IPS-15b (cell line): ENCODE data around the gene NHERF2.

Source experiments
- H3K27me3 ChIP-seq: one replicate; pipeline ENCODE4 v1.6.1; 2013; ENCODE audit warnings: low read length; ENCODE audit not compliant: control insufficient read depth, insufficient read depth
- H3K36me3 ChIP-seq: one replicate; pipeline ENCODE4 v1.6.1; 2013; ENCODE audit warnings: low read length; ENCODE audit not compliant: control insufficient read depth, insufficient read depth
- H3K4me1 ChIP-seq: one replicate; pipeline ENCODE4 v1.6.1; 2013; ENCODE audit warnings: mild to moderate bottlenecking, low read length; ENCODE audit not compliant: control insufficient read depth, insufficient read depth
- H3K4me3 ChIP-seq: one replicate; pipeline ENCODE4 v1.5.1; 2013; ENCODE audit warnings: low read depth, low read length
- H3K9ac ChIP-seq: one replicate; pipeline ENCODE4 v1.6.1; 2013; ENCODE audit warnings: low read depth, mild to moderate bottlenecking, low read length
- H3K9me3 ChIP-seq: one replicate; pipeline ENCODE4 v1.6.1; 2013; ENCODE audit warnings: mild to moderate bottlenecking, low read length; ENCODE audit not compliant: control insufficient read depth, insufficient read depth

Gene NHERF2

DNA sequence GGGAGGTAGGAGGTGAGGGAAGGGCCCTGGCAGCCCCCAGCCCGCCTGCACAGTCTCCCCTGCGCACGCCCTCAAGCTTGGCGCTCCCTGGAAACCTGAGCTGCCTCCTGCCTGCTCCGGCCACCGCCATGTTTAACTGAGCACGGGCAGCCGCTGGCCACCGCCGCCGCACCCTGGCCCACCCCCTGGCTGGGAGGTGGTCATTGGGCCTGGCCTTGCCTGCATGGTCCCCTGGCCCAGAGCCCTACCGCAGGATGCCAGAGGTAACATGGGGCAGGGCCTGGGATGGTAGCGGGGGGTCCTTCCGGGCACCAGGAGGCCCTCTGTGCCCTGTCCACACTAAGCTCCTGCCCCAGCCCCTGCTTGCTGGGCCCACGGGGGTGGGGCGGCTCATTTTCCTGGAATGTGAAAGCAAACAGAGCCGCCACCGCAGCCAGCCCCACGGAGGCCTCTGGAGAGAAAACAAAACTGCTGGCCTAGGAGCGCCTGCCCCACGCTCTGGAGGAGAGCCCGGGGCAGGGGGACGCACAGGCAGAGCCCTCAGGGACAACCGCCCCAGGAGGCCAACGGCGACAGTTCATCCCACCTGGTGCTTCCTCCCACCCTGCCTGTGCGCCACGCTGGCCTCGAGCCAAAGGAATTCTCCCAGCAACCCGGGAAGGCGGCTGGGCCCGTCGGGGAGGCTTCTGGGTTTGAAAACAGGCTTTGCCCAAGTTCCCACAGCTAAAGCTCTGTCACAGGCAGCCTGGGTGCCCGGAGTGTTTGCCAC is 8.9 kb downstream of the NHERF2 start:
- no peaks in the 10 kb centered on the region for H3K4me1 ChIP-seq
- no peak overlapping the region for H3K4me3 ChIP-seq
- H3K9ac ChIP-seq, result no peak overlapping the region
- H3K9me3 ChIP-seq, result no peaks in the 10 kb centered on the region
- H3K36me3 ChIP-seq, result no peaks in the 10 kb centered on the region
- no peaks in the 10 kb centered on the region for H3K27me3 ChIP-seq

DNA sequence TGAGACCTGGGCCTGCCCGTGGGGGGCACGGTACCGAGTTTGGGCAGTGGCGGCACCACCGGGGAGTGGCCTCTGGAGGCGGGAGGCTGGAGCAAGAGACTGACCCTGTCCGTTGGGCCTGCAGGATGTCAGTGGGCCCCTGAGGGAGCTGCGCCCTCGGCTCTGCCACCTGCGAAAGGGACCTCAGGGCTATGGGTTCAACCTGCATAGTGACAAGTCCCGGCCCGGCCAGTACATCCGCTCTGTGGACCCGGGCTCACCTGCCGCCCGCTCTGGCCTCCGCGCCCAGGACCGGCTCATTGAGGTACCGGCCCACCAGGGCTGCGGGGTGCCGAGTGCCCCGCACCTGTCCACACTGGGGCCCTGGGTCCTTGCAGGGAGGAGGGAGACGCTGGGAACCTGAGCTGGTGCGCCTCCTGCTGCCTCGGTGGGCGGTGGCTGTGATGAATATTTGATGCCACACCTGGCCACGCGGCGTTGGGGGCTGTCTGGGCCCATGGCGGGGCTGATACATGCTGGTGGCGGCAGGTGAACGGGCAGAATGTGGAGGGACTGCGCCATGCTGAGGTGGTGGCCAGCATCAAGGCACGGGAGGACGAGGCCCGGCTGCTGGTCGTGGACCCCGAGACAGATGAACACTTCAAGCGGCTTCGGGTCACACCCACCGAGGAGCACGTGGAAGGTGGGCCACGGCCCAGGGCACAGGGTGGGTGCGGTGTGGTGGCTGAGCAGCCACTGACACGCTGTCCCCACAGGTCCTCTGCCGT is 9.7 kb downstream of the NHERF2 start:
- Histone ChIP-seq H3K9me3 (no peaks in the 10 kb centered on the region), H3K36me3 (no peaks in the 10 kb centered on the region), H3K9ac (no peak overlapping the region), H3K4me3 (no peak overlapping the region), H3K4me1 (no peaks in the 10 kb centered on the region), H3K27me3 (no peaks in the 10 kb centered on the region)

DNA sequence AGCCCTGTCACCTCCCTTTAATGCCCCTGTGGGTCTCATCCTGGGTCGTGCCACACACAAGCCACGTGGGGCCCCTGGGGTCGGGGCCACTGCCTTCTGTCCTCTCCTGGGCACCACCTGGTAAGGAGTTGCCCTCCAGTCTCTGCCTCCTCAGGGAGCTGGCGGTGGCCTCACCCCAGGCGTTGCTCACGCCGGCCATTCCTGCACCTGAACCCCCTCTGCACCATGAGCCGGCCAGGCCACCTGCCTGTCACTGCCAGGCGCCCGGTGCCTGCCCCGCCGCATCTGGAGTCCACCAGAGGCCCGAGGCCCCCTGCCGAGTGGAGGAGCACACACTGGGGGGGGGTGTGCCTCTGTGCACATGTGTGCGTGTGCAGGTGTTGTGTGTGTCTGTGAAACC is 10.4 kb downstream of the NHERF2 start:
- no peaks in the 10 kb centered on the region for H3K27me3 ChIP-seq
- no peaks in the 10 kb centered on the region for H3K9me3 ChIP-seq
- no peaks in the 10 kb centered on the region for H3K36me3 ChIP-seq
- H3K9ac ChIP-seq, result peak overlapping the region; percentile 24
- H3K4me3 ChIP-seq, result no peak overlapping the region
- H3K4me1 ChIP-seq, result no peaks in the 10 kb centered on the region

DNA sequence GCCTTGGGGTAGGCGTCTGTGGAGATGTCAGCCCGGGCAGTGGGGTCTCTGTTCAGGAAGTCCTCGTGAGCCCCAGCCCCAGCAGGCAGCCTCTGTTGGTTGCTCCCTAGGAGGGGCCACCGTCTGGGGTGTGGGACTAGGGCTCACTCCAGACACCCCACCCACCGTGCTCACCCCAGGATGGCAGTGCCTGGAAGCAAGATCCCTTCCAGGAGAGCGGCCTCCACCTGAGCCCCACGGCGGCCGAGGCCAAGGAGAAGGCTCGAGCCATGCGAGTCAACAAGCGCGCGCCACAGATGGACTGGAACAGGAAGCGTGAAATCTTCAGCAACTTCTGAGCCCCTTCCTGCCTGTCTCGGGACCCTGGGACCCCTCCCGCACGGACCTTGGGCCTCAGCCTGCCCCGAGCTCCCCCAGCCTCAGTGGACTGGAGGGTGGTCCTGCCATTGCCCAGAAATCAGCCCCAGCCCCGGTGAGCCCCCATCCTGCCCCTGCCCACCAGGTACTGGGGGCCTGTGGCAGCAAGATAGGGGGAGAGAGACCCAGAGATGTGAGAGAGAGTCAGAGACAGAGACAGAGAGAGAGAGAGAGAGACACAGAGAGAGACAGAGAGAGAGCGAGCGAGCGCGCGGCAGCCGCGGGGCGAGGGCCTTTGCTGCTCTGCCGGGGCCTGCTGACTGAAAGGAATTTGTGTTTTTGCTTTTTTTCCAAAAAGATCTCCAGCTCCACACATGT is 11.1 kb downstream of the NHERF2 start:
- Histone ChIP-seq H3K9me3 (no peaks in the 10 kb centered on the region), H3K27me3 (no peaks in the 10 kb centered on the region), H3K4me3 (no peak overlapping the region), H3K4me1 (no peaks in the 10 kb centered on the region), H3K9ac (peak overlapping the region; percentile 24), H3K36me3 (no peaks in the 10 kb centered on the region)

DNA sequence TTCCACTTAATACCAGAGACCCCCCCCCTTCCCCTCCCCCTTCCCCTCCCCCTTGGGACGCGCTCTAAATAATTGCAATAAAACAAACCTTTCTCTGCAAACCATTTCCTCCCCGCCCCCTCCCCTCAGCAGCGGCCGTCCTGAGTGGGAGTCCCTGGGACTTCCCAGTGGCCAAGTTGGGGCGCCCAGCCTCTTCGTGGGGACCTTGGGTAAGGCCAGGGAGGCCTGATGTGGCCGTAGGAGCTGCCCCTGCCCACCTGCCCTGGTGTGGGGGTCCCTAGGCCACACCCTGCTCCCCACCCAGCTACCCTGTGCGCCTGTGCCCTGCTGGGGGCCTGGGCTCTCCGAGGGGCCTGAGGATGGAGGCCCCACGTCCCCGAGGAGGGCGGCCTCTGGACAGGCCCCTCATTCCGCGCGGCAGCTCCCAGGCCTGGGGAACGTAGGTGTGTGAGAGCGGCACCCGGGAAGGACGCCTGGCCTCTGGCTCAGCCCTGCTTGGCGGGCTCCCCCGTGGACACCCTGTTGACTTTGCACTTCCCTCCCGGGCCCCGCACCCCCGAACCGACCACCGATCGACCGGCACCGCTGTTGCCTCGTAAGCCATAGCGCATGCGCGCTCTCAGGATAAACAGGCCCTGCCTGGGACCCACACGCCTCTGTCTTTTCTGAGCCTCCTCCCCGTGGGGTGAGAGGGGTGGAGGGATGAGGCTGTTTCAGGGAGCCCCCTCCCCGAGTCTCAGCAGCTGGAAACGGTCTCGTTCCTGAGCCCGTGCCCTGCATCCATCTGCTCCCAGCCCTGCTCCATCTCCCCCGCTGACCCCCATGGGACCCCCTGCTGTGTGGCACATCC is 11.9 kb downstream of the NHERF2 start:
- Histone ChIP-seq H3K27me3 (no peaks in the 10 kb centered on the region), H3K9me3 (no peaks in the 10 kb centered on the region), H3K4me1 (no peaks in the 10 kb centered on the region), H3K4me3 (no peak overlapping the region), H3K36me3 (peaks cover 4% of the 10 kb centered on the region), H3K9ac (no peak overlapping the region)

DNA sequence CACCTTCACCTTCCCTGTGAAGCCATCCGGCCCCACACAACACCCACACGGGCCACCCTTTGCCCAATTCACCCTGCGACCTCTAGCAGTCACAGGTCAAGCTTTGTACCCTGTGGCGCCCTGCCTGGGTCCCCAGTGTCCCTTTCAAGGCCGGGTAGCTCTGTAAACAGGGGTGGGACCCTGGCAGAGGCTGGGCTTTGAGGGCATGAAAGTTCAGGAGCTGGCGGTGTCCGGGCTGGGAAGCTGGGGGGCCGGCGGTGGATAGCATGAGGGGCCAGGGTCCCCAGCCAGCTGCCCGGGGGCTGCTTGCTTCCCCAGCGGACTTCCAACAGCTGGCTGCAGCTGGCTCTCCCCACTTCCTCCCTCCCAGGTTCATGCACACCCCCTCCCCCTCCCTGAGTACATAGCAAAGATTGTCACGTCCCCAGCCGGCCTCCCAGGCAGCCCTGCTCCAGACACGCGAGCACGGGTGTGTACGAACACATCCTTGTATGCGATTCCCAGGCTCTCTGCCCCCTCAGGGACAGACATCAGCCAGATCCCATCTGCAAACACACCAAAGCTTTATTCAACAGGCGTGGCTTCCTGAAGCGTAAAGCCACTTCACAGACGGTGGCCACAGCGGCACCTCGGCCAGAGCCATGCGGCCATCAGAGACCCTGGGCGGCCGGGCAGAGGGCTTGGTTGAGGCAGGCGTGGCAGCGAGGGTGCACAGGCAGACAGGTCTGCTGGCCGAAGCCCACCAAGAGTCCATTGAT is 12.8 kb downstream of the NHERF2 start:
- Histone ChIP-seq H3K36me3 (peaks cover 8% of the 10 kb centered on the region), H3K27me3 (no peaks in the 10 kb centered on the region), H3K4me1 (no peaks in the 10 kb centered on the region), H3K9me3 (no peaks in the 10 kb centered on the region), H3K4me3 (no peak overlapping the region), H3K9ac (no peak overlapping the region)

DNA sequence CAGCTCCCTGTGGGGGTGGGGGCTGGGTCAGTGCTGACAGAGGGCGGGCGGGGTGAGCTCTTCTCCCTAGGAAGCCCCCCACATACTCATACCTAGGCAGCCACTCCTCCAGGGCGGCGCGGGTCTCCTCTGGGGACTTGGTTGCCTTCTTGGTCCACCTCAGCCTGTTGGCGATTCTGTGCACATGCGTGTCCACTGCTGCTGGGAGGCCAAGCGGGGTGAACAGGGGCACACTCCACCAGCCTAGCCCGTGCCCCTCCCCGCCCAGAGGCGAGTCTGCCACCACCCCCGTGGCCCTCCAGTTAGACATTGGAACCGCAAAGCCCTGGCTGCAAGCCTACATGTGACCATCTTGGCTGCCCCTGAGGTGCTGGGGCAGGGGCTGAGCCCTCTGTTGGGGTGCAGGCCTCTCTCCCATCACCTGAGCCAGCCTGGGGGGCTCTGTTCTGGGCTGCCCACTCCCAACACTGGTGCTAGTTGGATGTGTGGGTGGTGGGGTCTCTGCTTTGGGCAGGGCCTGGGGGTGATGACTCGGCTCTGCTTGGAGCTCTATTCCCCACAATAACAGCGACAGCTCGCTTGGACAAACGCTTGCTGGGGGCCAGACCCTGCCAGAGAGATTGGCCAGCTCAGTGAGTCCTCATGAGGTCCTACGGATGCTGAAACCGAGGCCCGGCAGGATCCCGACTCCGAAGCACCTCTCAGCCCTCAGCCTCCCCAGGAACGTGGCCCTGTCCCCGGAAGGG is 13.5 kb downstream of the NHERF2 start:
- Histone ChIP-seq H3K9me3 (no peaks in the 10 kb centered on the region), H3K4me3 (no peak overlapping the region), H3K27me3 (no peaks in the 10 kb centered on the region), H3K36me3 (peaks cover 11% of the 10 kb centered on the region), H3K9ac (no peak overlapping the region), H3K4me1 (no peaks in the 10 kb centered on the region)

DNA sequence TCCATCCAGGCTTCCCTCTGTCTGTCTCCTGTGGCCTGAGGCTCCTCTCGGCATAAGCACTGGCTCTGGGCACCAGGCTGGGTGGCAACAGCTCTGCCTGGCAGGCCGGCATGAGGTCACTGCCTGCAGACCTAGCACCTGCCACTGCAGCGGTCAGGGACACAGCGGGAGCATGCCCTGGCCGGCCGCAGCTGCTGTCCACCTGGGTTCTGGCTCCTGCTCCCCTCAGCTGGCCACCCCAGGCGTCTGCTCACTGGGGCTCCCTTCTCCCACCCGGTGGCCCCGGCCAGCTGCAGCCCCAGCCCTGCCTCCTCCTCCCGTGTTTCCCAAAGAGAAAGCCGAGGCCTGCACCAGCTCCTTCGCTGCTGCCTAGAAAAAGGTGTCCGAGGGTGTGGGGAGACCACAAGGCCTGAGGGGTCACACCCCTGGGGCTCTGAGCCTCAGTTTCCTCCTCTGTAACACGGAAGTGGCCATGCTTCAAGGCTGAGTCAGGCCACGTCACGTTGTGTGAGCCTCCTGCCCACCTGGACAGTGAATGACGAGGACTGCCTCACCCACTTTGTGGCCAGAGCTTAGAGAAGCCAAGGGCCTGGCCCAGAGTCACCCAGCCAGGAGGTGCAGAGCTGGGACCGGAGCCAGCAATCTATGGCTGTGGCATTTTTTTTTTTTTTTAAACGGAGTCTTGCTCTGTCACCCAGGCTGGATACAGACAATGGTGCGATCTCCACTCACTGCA is 14.3 kb downstream of the NHERF2 start:
- H3K9ac ChIP-seq, result no peak overlapping the region
- no peaks in the 10 kb centered on the region for H3K4me1 ChIP-seq
- peaks cover 11% of the 10 kb centered on the region for H3K36me3 ChIP-seq

DNA sequence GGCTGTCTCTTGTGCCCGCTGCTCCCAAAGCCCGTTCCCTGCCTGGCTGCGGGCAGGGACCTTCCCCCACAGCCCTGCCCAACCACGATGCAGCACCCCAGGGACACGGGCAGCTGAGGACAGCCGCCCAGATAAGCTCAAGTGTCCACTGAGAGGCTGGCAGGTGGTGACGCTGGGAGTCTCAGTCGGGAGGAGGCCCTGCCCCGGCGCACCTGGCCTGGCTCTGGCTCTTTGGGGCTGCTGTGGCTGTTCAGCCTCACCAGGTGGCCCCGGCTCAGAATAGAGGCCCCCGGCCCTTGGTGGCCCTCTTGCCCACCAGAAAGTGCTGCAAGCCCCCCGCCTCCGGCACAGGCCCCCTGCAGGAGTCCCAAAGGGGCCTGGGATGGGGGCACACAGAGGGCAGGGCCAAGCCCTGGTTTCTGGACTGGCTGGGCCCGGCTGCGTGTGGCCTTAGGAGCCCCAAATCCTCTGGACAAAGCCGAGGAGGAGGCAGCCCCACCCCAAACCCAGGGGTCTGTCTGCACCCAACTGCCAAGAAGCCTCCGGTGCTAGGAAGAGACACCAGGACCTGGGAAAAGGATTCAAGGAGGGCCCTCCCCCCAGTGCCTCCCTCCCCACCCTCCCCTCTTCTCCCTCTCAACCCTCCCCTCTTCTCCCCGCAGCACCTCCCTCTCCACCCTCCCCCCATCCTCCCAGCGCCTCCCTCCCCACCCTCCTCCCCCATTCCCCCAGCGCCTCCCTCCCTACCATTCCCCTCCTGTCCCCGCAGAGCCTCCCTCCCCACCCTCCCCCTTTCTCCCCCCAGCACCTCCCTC is 15.7 kb downstream of the NHERF2 start:
- Histone ChIP-seq H3K36me3 (peaks cover 11% of the 10 kb centered on the region), H3K4me3 (no peak overlapping the region), H3K9ac (no peak overlapping the region), H3K27me3 (no peaks in the 10 kb centered on the region), H3K9me3 (no peaks in the 10 kb centered on the region), H3K4me1 (no peaks in the 10 kb centered on the region)

More for the DNA sequence above, 14.3 kb downstream of the NHERF2 start:
- Histone ChIP-seq H3K9me3 (no peaks in the 10 kb centered on the region), H3K27me3 (no peaks in the 10 kb centered on the region), H3K4me3 (no peak overlapping the region)
